Stimulated activated CD4-positive, alpha-beta T cell treated with anti-CD3 and anti-CD28 coated beads, TNF-alpha, amount 100 ng/mL, for 48 hours (primary cell): ENCODE results near the gene EMC6.

Source experiments
- DNase-seq, 3 donors: peaks; one replicate each; pipeline ENCODE4 v3.0.0-alpha.2; 2020; ENCODE audit warnings: low read depth in 3 of 3

The EMC6 gene

DNA sequence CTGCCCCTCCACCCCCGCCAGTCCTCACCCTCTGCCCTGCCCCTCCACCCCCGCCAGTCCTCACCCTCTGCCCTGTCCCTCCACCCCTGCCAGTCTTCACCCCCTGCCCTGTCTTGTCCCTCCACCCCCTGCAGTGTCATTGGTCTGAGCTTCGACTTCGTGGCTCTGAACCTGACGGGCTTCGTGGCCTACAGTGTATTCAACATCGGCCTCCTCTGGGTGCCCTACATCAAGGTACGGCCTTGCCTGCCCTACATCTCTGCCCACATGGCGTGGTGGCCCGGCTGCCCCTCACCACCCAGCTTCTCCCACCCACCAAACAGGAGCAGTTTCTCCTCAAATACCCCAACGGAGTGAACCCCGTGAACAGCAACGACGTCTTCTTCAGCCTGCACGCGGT, 12.3 kb upstream of the EMC6 start:
- DNase-seq, result no peak

GRCh38 chr17:3656755-3657587, 11.6 kb upstream of the EMC6 start:
- no peak for DNase-seq

DNA sequence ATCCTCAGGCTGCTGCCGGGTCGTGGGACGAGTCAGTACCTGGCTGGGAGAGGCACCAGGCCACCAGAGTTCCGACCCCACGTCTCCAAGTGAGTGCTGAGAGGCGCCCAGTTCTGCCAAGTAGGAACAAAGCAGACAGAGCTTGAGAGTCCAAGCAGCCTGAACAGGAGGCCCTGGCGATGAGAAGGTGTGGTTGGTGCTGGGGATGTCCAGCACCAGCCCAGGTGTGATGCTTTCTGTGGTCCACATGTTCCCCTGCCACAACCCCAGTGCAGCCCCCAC, 11.1 kb upstream of the EMC6 start:
- DNase-seq, result no peak

- no peak for DNase-seq
Measured at GRCh38 chr17:3657874-3658783, 10.5 kb upstream of the EMC6 start.

GRCh38 chr17:3658784-3659449, 9.7 kb upstream of the EMC6 start:
- no peak for DNase-seq

DNA sequence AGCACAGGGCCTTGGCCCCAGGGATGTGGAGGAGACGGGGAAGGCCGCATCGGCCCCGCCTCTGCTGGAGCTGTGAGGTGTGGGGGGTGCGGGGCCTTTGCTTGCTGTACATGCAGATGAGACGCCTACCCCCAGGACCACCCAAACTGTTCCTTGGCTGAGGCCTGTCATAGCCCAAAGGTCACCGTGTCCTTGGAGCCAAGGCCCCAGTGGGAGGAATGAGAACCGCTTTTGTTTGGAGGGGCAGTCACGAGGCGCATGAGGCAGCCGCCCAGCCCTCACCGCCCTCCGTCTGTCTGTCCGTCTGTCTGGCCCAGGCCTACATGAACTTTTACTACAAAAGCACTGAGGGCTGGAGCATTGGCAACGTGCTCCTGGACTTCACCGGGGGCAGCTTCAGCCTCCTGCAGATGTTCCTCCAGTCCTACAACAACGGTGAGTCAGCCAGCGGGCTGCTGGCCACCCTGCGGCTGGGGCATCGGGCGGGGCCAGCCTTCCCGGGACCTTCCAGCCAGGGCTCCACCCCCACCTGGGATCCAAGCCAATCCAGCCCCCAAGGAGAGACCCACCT, 9.0 kb upstream of the EMC6 start:
- no peak for DNase-seq

GRCh38 chr17:3660311-3660891, 8.2 kb upstream of the EMC6 start:
- no peak for DNase-seq

- no peak for DNase-seq
Measured at GRCh38 chr17:3663102-3664011, 5.3 kb upstream of the EMC6 start.

DNA sequence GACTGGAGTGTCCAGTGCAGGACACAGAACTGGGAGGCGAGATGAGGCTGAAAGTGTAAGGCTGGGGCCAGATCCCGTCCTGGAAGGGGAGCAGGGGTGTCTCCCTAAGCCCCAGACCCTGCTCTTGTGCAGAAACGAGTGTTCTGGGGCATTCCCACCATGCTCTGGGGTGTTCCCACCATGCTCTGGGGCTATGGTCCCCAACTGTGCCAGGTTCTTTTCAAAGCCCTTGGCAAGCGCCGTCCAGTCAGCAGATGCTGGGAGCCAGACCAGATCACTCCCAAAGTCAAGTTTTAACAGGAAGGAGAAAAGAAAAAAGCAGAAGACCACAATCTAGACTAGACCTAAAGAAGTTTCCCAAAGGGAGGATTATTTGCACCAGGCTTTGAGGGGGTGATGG, 2.8 kb upstream of the EMC6 start:
- no peak for DNase-seq

GRCh38 chr17:3666516-3666915, 2.1 kb upstream of the EMC6 start:
- no peak for DNase-seq

DNA sequence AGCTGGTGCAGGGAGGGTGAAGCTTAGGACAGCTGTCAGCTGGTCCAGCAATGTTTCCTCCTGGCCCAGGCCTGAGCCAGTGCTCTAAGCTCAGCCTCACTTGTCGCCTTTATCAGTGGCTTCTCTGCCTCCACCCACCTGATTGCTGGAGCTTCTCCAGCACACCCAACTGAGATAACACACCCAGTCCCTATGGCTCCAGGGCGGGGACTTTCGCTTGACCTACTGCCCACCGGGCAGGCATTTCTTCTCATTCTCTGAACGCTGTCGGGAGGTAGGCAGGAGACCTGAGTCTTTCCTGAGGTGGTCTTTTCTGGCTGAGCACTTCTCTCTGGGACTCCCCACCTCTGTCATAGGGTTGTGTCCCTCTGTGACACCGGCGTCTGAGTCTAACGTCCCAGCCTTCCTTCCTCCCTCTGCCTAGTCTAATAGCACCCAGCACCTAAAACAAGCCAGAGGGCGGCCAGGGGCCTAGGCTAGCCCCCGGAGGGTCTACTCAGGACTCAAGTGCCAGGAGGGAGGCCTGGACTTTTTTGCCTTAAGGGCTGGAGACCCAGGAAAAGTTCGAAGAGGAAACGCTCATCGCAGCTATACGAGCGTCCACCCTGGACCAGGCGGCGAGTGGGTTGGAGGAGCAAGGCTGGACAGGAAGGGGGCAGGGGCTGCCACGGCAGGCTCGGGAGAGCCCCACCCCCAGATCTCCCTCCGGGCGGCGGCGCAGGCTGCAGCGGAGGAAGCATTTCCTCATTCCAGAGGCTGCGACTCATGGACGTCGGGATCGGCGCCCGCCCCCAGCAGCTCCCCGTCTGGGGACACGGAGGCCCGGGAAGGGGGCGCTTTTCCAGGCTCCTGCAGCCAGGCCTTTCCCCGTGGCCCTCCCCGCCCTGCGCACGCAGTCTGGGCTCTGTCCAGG, 990 bp upstream of the EMC6 start:
- no peak for DNase-seq

GRCh38 chr17:3669085-3669347, 404 bp downstream of the EMC6 start:
- no peak for DNase-seq

- no peak for DNase-seq
Measured at GRCh38 chr17:3669548-3669947, 936 bp downstream of the EMC6 start.

DNA sequence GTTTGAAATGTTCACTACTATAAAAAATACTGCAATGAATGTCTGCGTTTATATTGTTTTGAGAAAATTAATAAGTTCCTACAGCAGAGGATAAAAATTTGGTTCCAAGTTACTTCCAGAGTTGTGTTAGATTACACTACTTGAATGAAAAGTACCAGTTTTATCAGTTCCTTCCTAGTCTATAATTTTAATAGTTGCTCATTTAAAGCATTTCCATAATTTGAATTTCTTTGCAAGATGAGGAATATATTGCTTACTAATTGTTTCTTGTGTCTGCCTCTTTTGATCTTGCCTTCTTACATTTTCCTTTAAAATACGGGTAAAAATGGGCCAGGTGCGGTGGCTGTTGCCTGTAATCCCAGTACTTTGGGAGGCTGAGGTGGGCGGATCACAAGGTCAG, 4.0 kb downstream of the EMC6 start:
- DNase-seq, result no peak

- DNase-seq, result no peak
Measured at GRCh38 chr17:3675886-3676285, 7.3 kb downstream of the EMC6 start.

- DNase-seq, result no peak
Measured at GRCh38 chr17:3678095-3678820, 9.6 kb downstream of the EMC6 start.

- no peak for DNase-seq
Measured at GRCh38 chr17:3678821-3679530, 10.4 kb downstream of the EMC6 start.

DNA sequence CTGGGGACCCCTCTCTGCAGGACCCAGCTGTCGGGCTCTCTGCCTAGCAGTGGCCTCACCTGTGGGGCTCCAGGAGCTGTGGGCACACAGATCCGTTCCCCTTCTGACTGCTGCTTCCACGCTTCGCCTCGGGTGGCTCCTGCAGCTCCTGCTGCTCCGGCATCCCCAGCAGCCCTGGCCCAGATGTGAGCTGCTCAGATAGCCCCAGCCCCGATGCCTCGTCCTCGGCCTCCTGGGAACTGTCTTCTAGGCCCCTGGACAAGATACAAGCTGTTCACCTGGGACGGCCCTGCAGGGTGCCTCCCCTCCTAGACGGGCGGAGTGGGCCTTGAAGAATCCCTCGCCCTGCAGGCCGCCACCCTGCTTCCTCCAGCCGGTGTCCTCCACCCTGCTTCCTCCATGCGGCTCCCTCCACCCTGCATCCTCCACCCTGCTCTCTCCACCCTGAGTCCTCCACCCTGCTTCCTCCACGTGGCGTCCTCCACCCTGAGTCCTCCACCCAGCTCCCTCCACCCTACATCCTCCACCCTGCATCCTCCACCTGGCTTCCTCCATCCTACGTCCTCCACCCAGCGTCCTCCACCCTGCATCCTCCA, 11.0 kb downstream of the EMC6 start:
- no peak for DNase-seq
